Measurements from ENCODE around the gene PCDHGA3.
A peak's percentile ranks its signal among the peaks of the same experiment; 100 is the strongest.
"Not testable (repeated sequence)": the region's sequence is repeated elsewhere in the genome, so short reads cannot be mapped to it uniquely, and the experiment has no call there.

Gene PCDHGA3

GRCh38 chr5:141343242-141343952 is at the start of gene PCDHGA3:
Gene PCDHGA3 (plus strand): TSS chr5:141343829. CDS start chr5:141344034, 205 bp downstream.
- H3K4me1 ChIP-seq (ENCODE audit: control insufficient read depth in 1 of 2, insufficient read depth in 1 of 2, low read depth in 1 of 2, low read length in 1 of 2): no peaks in the 10 kb centered on the region
- peak within 1 kb of the TSS in 1 of 2 experiments; percentile 4 for H3K4me3 ChIP-seq (ENCODE audit: low read depth in 1 of 2, low read length in 1 of 2)
- H3K36me3 ChIP-seq: no peaks in the 10 kb centered on the region
- no peak within 1 kb of the TSS for H3K27ac ChIP-seq
- peaks cover 17% of the 10 kb centered on the region for H3K9me3 ChIP-seq
- no peak for TF ChIP-seq CTCF (IDR thresholded peaks at IDR 0.05)
- H3K27me3 ChIP-seq: peaks cover 89% of the 10 kb centered on the region

- Histone ChIP-seq H3K27me3 (no peaks in the 10 kb centered on the region), H3K36me3 (no peaks in the 10 kb centered on the region), H3K4me1 (ENCODE audit: control insufficient read depth in 1 of 2, insufficient read depth in 1 of 2, low read depth in 1 of 2, low read length in 1 of 2) (no peaks in the 10 kb centered on the region), H3K27ac (no peak overlapping the region), H3K9me3 (peaks cover 46% of the 10 kb centered on the region), H3K4me3 (ENCODE audit: low read depth in 1 of 2, low read length in 1 of 2) (no peak overlapping the region)
- no peak for TF ChIP-seq CTCF (IDR thresholded peaks at IDR 0.05)
Measured at GRCh38 chr5:141298376-141298775, 45.3 kb upstream of the PCDHGA3 start.

- Histone ChIP-seq H3K27me3 (no peaks in the 10 kb centered on the region), H3K36me3 (no peaks in the 10 kb centered on the region), H3K4me3 (ENCODE audit: low read depth in 1 of 2, low read length in 1 of 2) (no peak within 1 kb of the TSS), H3K9me3 (peaks cover 68% of the 10 kb centered on the region), H3K4me1 (ENCODE audit: control insufficient read depth in 1 of 2, insufficient read depth in 1 of 2, low read depth in 1 of 2, low read length in 1 of 2) (no peaks in the 10 kb centered on the region), H3K27ac (no peak within 1 kb of the TSS)
- TF ChIP-seq CTCF (IDR thresholded peaks at IDR 0.05): no peak
Measured at GRCh38 chr5:141303756-141304155, 39.9 kb upstream of the PCDHGA3 start, which contains the start of gene SLC25A2. Gene SLC25A2 (minus strand): TSS chr5:141304049. CDS start chr5:141303865, 184 bp downstream.

GRCh38 chr5:141306630-141307029 is 37.0 kb upstream of the PCDHGA3 start:
- H3K27me3 ChIP-seq: no peaks in the 10 kb centered on the region
- H3K9me3 ChIP-seq: peaks cover 47% of the 10 kb centered on the region
- no peak for TF ChIP-seq CTCF (IDR thresholded peaks at IDR 0.05)
- no peak overlapping the region for H3K27ac ChIP-seq
- no peak overlapping the region for H3K4me3 ChIP-seq (ENCODE audit: low read depth in 1 of 2, low read length in 1 of 2)
- no peaks in the 10 kb centered on the region for H3K4me1 ChIP-seq (ENCODE audit: control insufficient read depth in 1 of 2, insufficient read depth in 1 of 2, low read depth in 1 of 2, low read length in 1 of 2)
- no peaks in the 10 kb centered on the region for H3K36me3 ChIP-seq

GRCh38 chr5:141313711-141314110 is 29.9 kb upstream of the PCDHGA3 start:
- H3K27ac ChIP-seq: no peak overlapping the region
- H3K4me3 ChIP-seq (ENCODE audit: low read depth in 1 of 2, low read length in 1 of 2): no peak overlapping the region
- H3K9me3 ChIP-seq: peaks cover 27% of the 10 kb centered on the region
- no peaks in the 10 kb centered on the region for H3K27me3 ChIP-seq
- H3K36me3 ChIP-seq: no peaks in the 10 kb centered on the region
- H3K4me1 ChIP-seq (ENCODE audit: control insufficient read depth in 1 of 2, insufficient read depth in 1 of 2, low read depth in 1 of 2, low read length in 1 of 2): no peaks in the 10 kb centered on the region
- no peak for TF ChIP-seq CTCF (IDR thresholded peaks at IDR 0.05)

GRCh38 chr5:141316963-141317362 is 26.7 kb upstream of the PCDHGA3 start:
- H3K4me3 ChIP-seq (ENCODE audit: low read depth in 1 of 2, low read length in 1 of 2); H3K27ac ChIP-seq; H3K27me3 ChIP-seq; H3K36me3 ChIP-seq: not testable (repeated sequence)
- Histone ChIP-seq H3K4me1 (ENCODE audit: control insufficient read depth in 1 of 2, insufficient read depth in 1 of 2, low read depth in 1 of 2, low read length in 1 of 2) (peaks cover 12 to 15% of the 10 kb centered on the region in 2 experiments), H3K9me3 (peaks cover 38% of the 10 kb centered on the region)

All from neutrophil (primary cell).